Adrenal gland (tissue), 5 donors: ENCODE results near the gene MTHFD1.

Experiments used
- CTCF ChIP-seq, 6 experiments: fragments of 450-650 bp in 4 of 6; fragments of 200-600 bp in 2 of 6; sonication (generic) in 1 of 6; IDR thresholded peaks; 1 replicate in 5 of 6; 2 replicates in 1 of 6; pipeline versions ENCODE4 v1.5.1 to v1.8.0; 2016 to 2021; ENCODE audit warnings: antibody characterized with exemption in 6 of 6, mild to moderate bottlenecking in 2 of 6, moderate library complexity in 1 of 6
- POLR2A ChIP-seq, 2 donors: fragments of 450-650 bp; IDR thresholded peaks; one replicate each; pipeline ENCODE4 v1.6.1; 2017; ENCODE audit warnings: antibody characterized with exemption in 2 of 2, mild to moderate bottlenecking in 2 of 2, moderate library complexity in 1 of 2
- donor health status: DM: no; HTN: no; CAD: no.

DNA sequence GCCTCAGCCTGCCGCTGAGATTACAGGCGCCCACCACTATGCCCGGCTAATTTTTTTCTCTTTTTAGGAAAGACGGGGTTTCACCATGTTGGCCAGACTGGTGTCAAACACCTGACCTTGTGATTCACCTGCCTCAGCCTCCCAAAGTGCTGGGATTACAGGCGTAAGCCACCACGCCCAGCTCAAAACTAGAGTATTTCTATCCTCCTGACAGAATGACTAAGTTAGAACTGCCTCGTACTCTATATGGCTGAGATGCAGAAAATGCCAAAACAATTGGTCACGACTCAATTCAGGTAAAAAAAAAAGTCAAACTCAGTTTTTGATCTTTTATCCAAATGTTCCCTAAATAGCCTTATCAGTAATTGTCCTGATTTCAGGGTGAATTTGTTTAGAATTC, 88.3 kb downstream of the MTHFD1 start:
- TF ChIP-seq CTCF (IDR thresholded peaks at IDR 0.05), result no peak
- TF ChIP-seq POLR2A (IDR thresholded peaks at IDR 0.05), result no peak
